ENCODE data around the gene TRPV4.
A peak's percentile ranks its signal among the peaks of the same experiment; 100 is the strongest.

Gene TRPV4

GRCh38 chr12:109833307-109834189 is at the start of gene TRPV4:
TSS of gene TRPV4 (minus strand) at chr12:109833398. CDS start at chr12:109814796, 18,602 bp downstream.
- Mint-ChIP-seq H3K36me3 (peaks cover 2% of the 10 kb centered on the region), H3K4me1 (peaks cover 4% of the 10 kb centered on the region), H3K27ac (no peak within 1 kb of the TSS), H3K4me3 (peak within 1 kb of the TSS; percentile 11), H3K9me3 (no peaks in the 10 kb centered on the region), H3K27me3 (peaks cover 19% of the 10 kb centered on the region)
- DNase-seq (ENCODE audit: low spot score in 2 of 2) (no peak), ATAC-seq (ENCODE audit: low read depth) (no peak)

GRCh38 chr12:109881752-109882151 is 48.6 kb upstream of the TRPV4 start:
- Mint-ChIP-seq H3K36me3 (no peaks in the 10 kb centered on the region), H3K4me1 (peaks cover 27% of the 10 kb centered on the region), H3K9me3 (no peaks in the 10 kb centered on the region), H3K27ac (no peak overlapping the region), H3K4me3 (peak overlapping the region; percentile 76), H3K27me3 (no peaks in the 10 kb centered on the region)
- DNase-seq (ENCODE audit: low spot score in 2 of 2) (no peak), ATAC-seq (ENCODE audit: low read depth) (no peak)

DNA sequence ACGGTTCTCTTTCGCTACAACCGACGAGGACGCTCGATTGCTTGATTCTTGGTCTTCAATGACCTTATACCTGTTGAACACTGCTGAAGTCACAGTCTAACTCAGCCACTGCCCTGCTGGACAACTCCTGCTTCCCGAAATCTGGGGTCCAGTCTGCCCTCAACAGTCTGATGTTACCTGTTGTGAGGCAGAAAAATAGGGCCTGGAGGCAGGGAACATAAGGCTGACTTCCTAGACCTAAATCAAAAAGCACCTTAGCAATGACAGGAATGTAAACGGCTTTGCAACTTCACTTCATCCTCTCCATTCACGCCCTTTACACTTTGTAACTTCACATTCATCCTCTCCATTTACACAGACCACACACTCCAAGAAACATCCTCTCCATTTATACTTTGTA is 47.7 kb upstream of the TRPV4 start:
- Mint-ChIP-seq H3K9me3 (no peaks in the 10 kb centered on the region), H3K36me3 (peaks cover 2% of the 10 kb centered on the region), H3K27ac (peak overlapping the region; percentile 39), H3K27me3 (no peaks in the 10 kb centered on the region), H3K4me3 (peak overlapping the region; percentile 76), H3K4me1 (peaks cover 32% of the 10 kb centered on the region)
- ATAC-seq (ENCODE audit: low read depth) (no peak), DNase-seq (ENCODE audit: low spot score in 2 of 2) (no peak)

GRCh38 chr12:109880043-109880931 is 47.1 kb upstream of the TRPV4 start, which contains the start of gene GLTP:
TSS of gene GLTP (minus strand) at chr12:109880541. CDS start at chr12:109880374, 167 bp downstream.
- H3K27me3 Mint-ChIP-seq: no peaks in the 10 kb centered on the region
- peak within 1 kb of the TSS; percentile 95 for H3K4me3 Mint-ChIP-seq
- peaks cover 38% of the 10 kb centered on the region for H3K4me1 Mint-ChIP-seq
- ATAC-seq (ENCODE audit: low read depth) (peak; percentile 89), DNase-seq (ENCODE audit: low spot score in 2 of 2) (peak; percentile 93 to 94)
- peaks cover 2% of the 10 kb centered on the region for H3K36me3 Mint-ChIP-seq
- no peaks in the 10 kb centered on the region for H3K9me3 Mint-ChIP-seq
- peak within 1 kb of the TSS; percentile 92 for H3K27ac Mint-ChIP-seq

- Mint-ChIP-seq H3K36me3 (peaks cover 2% of the 10 kb centered on the region), H3K27ac (peak overlapping the region; percentile 92), H3K4me1 (peaks cover 44% of the 10 kb centered on the region), H3K27me3 (no peaks in the 10 kb centered on the region), H3K4me3 (peak overlapping the region; percentile 95), H3K9me3 (no peaks in the 10 kb centered on the region)
- ATAC-seq (ENCODE audit: low read depth) (no peak), DNase-seq (ENCODE audit: low spot score in 2 of 2) (no peak)
Measured at GRCh38 chr12:109879351-109880042, 46.3 kb upstream of the TRPV4 start.

- ATAC-seq (ENCODE audit: low read depth) (no peak), DNase-seq (ENCODE audit: low spot score in 2 of 2) (no peak)
- H3K4me3 Mint-ChIP-seq: peak overlapping the region; percentile 95
- peak overlapping the region; percentile 92 for H3K27ac Mint-ChIP-seq
- H3K4me1 Mint-ChIP-seq: peaks cover 45% of the 10 kb centered on the region
- H3K27me3 Mint-ChIP-seq: no peaks in the 10 kb centered on the region
- H3K9me3 Mint-ChIP-seq: no peaks in the 10 kb centered on the region
- H3K36me3 Mint-ChIP-seq: peaks cover 3% of the 10 kb centered on the region
Measured at GRCh38 chr12:109878749-109879148, 45.6 kb upstream of the TRPV4 start.

- no peaks in the 10 kb centered on the region for H3K27me3 Mint-ChIP-seq
- H3K4me1 Mint-ChIP-seq: peaks cover 41% of the 10 kb centered on the region
- H3K27ac Mint-ChIP-seq: peak overlapping the region; percentile 11
- DNase-seq (ENCODE audit: low spot score in 2 of 2) (no peak), ATAC-seq (ENCODE audit: low read depth) (no peak)
- no peak overlapping the region for H3K4me3 Mint-ChIP-seq
- peaks cover 3% of the 10 kb centered on the region for H3K36me3 Mint-ChIP-seq
- no peaks in the 10 kb centered on the region for H3K9me3 Mint-ChIP-seq
Measured at GRCh38 chr12:109878247-109878625, 45.0 kb upstream of the TRPV4 start.

DNA sequence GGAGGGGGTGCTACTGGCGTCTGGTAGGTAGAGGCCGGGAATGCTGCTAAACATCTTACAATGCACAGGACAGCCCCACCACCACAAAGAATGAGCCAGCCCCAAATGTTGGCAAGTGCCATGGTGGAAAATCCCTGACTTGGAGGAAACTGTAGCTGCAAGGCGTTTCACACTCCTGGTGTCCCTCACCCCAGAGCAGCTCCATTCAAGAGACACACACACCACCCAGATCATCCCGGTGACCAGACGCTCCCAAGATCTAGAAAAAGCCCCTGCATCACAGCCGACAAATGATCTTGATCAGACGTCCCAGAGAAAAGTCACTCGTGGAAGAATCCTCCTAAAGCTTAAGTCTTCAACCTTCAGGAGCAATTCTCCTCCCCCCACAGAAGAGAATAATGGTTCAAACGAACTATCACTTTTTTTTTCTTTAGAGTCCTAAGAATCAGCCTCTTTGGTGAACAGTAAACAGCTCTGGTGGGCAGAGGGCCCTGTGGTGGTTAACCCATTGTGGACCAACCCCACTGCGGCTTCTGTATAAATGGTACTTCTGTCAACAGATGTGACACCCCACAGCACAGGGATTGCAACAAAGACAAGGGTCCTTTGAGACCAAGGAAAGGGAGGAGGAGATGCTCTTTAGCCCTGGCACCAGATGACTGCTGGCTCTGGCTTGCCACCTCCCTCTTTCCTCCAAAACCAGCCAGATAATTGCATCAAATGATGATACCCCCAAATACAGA is 44.5 kb upstream of the TRPV4 start:
- Mint-ChIP-seq H3K27ac (peak overlapping the region; percentile 11), H3K36me3 (peaks cover 3% of the 10 kb centered on the region), H3K4me1 (peaks cover 41% of the 10 kb centered on the region), H3K9me3 (no peaks in the 10 kb centered on the region), H3K27me3 (no peaks in the 10 kb centered on the region), H3K4me3 (no peak overlapping the region)
- DNase-seq (ENCODE audit: low spot score in 2 of 2) (no peak), ATAC-seq (ENCODE audit: low read depth) (no peak)

DNA sequence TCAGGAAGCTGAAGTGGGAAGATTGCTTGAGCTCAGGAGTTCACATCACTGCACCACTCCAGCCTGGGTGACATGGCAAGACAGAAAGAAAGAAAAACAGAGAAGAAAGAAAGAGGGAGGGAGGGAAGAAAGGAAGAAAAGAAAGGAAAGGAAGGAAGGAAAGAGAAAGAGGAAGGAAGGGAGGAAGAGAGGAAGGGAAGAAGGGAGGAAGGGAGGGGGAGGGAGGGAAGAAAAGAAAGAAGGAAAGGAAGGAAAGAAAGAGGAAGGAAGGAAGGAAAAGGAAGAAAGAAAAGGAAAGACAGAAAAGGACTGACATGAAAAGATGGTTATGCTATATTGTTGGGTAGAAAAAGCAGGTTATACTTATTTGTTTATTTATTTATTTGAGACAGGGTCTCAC is 43.2 kb upstream of the TRPV4 start:
- Mint-ChIP-seq H3K4me1 (peaks cover 42% of the 10 kb centered on the region), H3K27me3 (no peaks in the 10 kb centered on the region), H3K36me3 (peaks cover 4% of the 10 kb centered on the region), H3K27ac (peak overlapping the region; percentile 89), H3K9me3 (no peaks in the 10 kb centered on the region), H3K4me3 (peak overlapping the region; percentile 57)
- ATAC-seq (ENCODE audit: low read depth) (no peak), DNase-seq (ENCODE audit: low spot score in 2 of 2) (no peak)

DNA sequence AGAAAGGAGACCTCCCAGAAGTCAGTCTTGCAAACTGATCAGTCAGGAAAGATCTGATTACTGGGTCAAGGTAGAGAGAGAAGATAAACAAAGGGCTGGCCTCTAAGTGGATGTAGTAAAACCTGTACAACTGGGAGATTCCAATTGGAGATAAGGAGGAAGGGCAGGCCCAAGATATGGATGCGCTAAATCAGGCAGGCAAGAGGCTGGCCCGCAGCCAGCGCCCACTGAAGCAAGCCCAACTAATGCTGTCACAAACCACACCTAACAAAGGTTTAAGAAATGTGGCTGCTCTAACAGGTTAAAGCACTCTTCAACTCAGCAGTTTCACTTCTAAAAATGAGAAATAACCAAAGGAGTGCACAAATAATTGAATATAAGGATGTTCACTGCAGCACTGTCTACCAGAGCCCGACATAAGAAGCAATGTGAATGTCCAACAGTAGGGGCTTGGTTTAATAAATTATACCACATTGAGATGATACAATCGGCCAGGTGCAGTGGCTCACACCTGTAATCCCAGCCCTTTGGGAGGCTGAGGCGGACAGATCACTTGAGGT is 42.5 kb upstream of the TRPV4 start:
- peaks cover 37% of the 10 kb centered on the region for H3K4me1 Mint-ChIP-seq
- H3K9me3 Mint-ChIP-seq: no peaks in the 10 kb centered on the region
- DNase-seq (ENCODE audit: low spot score in 2 of 2) (no peak), ATAC-seq (ENCODE audit: low read depth) (peak; percentile 12)
- H3K36me3 Mint-ChIP-seq: peaks cover 6% of the 10 kb centered on the region
- H3K4me3 Mint-ChIP-seq: no peak overlapping the region
- H3K27ac Mint-ChIP-seq: peak overlapping the region; percentile 89
- H3K27me3 Mint-ChIP-seq: no peaks in the 10 kb centered on the region

DNA sequence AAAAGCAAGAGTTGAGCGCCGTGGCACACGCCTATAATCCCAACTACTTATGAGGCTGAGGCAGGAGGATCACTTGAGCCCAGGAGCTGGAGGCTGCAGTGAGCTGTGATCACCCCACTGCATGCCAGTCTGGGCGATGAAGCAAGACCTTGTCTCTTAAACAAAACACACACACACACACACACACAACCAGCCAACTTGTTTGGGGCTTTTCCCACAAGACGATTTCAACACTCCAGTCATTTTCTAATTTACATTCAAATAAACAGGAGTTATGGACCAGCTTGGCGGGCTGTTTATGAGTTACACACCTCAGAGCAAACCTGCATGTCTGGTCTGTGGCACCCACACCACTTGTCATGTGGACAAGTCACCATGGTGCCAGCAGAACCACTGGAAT is 40.5 kb upstream of the TRPV4 start:
- Mint-ChIP-seq H3K27ac (no peak overlapping the region), H3K27me3 (no peaks in the 10 kb centered on the region), H3K36me3 (peaks cover 6% of the 10 kb centered on the region), H3K4me3 (no peak overlapping the region), H3K9me3 (no peaks in the 10 kb centered on the region), H3K4me1 (peaks cover 25% of the 10 kb centered on the region)
- ATAC-seq (ENCODE audit: low read depth) (no peak), DNase-seq (ENCODE audit: low spot score in 2 of 2) (no peak)

- Mint-ChIP-seq H3K4me1 (peaks cover 27% of the 10 kb centered on the region), H3K27me3 (no peaks in the 10 kb centered on the region), H3K9me3 (no peaks in the 10 kb centered on the region), H3K4me3 (no peak overlapping the region), H3K27ac (no peak overlapping the region), H3K36me3 (peaks cover 6% of the 10 kb centered on the region)
- ATAC-seq (ENCODE audit: low read depth) (no peak), DNase-seq (ENCODE audit: low spot score in 2 of 2) (no peak)
Measured at GRCh38 chr12:109871668-109872314, 38.6 kb upstream of the TRPV4 start.
